HEK293 (cell line): Measurements from ENCODE around the gene SBK1.
A peak's percentile ranks its signal among the peaks of the same experiment; 100 is the strongest.

Source experiments
- CTCF ChIA-PET: fragments of 350-600 bp; formaldehyde crosslinking; extraction: SDS; loops from one replicate; lab custom pipeline; 2021; ENCODE audit warnings: antibody characterized with exemption; lab: Yijun Ruan, JAX
- POLR2A ChIA-PET: fragments of 300-600 bp; formaldehyde crosslinking; extraction: SDS; loops from one replicate; lab custom pipeline; 2020; ENCODE audit warnings: antibody characterized with exemption, inconsistent platforms; lab: Yijun Ruan, JAX
- H3K27ac ChIP-seq: fragments of 200-500 bp; sonication (Bioruptor generic); 2 replicates; pipeline ENCODE4 v1.5.1; 2014; ENCODE audit warnings: low read depth, low read length, control low read depth, inconsistent platforms; ENCODE audit errors: extremely low read depth
- H3K36me3 ChIP-seq, 2 experiments: fragments of 200-500 bp in 1 of 2; sonication (Bioruptor generic) in 1 of 2; 1 replicate in 1 of 2; 2 replicates in 1 of 2; pipeline ENCODE4 v1.5.1; 2014 to 2017; ENCODE audit warnings: inconsistent platforms in 2 of 2, low read length in 2 of 2; ENCODE audit not compliant: control insufficient read depth in 2 of 2, insufficient read depth in 1 of 2
- H3K4me1 ChIP-seq: fragments of 200-500 bp; sonication (Bioruptor generic); 2 replicates; pipeline ENCODE4 v1.5.1; 2014; ENCODE audit warnings: mild to moderate bottlenecking, low read length, inconsistent platforms; ENCODE audit not compliant: control insufficient read depth, insufficient read depth
- H3K4me3 ChIP-seq: 2 replicates; pipeline ENCODE4 v1.5.1; 2011; ENCODE audit warnings: low read depth, mild to moderate bottlenecking, control low read depth, low read length, moderate library complexity
- H3K9me3 ChIP-seq: fragments of 200-500 bp; sonication (Bioruptor generic); 2 replicates; pipeline ENCODE4 v1.5.1; 2014; ENCODE audit warnings: low read depth, low read length, inconsistent platforms; ENCODE audit not compliant: control insufficient read depth, insufficient read depth
- EGR2 ChIP-seq: fragments of 450-650 bp; formaldehyde crosslinking; IDR thresholded peaks from 2 replicates; pipeline ENCODE4 v1.5.1; 2016; ENCODE audit warnings: low read depth, missing biosample characterization, missing genetic modification characterization
- FEZF1 ChIP-seq: fragments of 450-650 bp; formaldehyde crosslinking; IDR thresholded peaks from 2 replicates; pipeline ENCODE4 v1.5.1; 2016; ENCODE audit warnings: missing biosample characterization, missing genetic modification characterization
- GLI4 ChIP-seq: fragments of 450-650 bp; formaldehyde crosslinking; IDR thresholded peaks from 2 replicates; pipeline ENCODE4 v1.5.1; 2016; ENCODE audit warnings: missing biosample characterization, missing genetic modification characterization
- GLIS1 ChIP-seq: fragments of 450-650 bp; formaldehyde crosslinking; IDR thresholded peaks from 2 replicates; pipeline ENCODE4 v1.5.1; 2016; ENCODE audit warnings: missing biosample characterization, missing genetic modification characterization
- KLF16 ChIP-seq: fragments of 450-650 bp; formaldehyde crosslinking; IDR thresholded peaks from 2 replicates; pipeline ENCODE4 v1.5.1; 2017; ENCODE audit warnings: missing biosample characterization, missing genetic modification characterization
- KLF9 ChIP-seq: fragments of 450-650 bp; formaldehyde crosslinking; IDR thresholded peaks from 2 replicates; pipeline ENCODE4 v1.5.1; 2016; ENCODE audit warnings: missing biosample characterization, missing genetic modification characterization, low read depth
- MYNN ChIP-seq: fragments of 450-650 bp; formaldehyde crosslinking; IDR thresholded peaks from 2 replicates; pipeline ENCODE4 v1.5.1; 2016; ENCODE audit warnings: missing biosample characterization, missing genetic modification characterization, borderline replicate concordance
- OVOL3 ChIP-seq: fragments of 450-650 bp; formaldehyde crosslinking; IDR thresholded peaks from 2 replicates; pipeline ENCODE4 v1.5.1; 2016; ENCODE audit warnings: missing biosample characterization, missing genetic modification characterization
- PRDM1 ChIP-seq: fragments of 450-650 bp; formaldehyde crosslinking; IDR thresholded peaks from 2 replicates; pipeline ENCODE4; 2016; ENCODE audit warnings: missing biosample characterization, missing genetic modification characterization
- PRDM4 ChIP-seq: fragments of 450-650 bp; formaldehyde crosslinking; IDR thresholded peaks from 2 replicates; pipeline ENCODE4 v1.5.1; 2017; ENCODE audit warnings: missing biosample characterization, missing genetic modification characterization
- REPIN1 ChIP-seq: fragments of 450-650 bp; formaldehyde crosslinking; IDR thresholded peaks from 2 replicates; pipeline ENCODE4 v1.5.1; 2017; ENCODE audit warnings: missing biosample characterization, missing genetic modification characterization, low read depth
- SCRT1 ChIP-seq: fragments of 450-650 bp; formaldehyde crosslinking; IDR thresholded peaks from 2 replicates; pipeline ENCODE4 v1.5.1; 2016; ENCODE audit warnings: missing biosample characterization, missing genetic modification characterization, borderline replicate concordance
- SCRT2 ChIP-seq: fragments of 450-650 bp; formaldehyde crosslinking; IDR thresholded peaks from 2 replicates; pipeline ENCODE4 v1.5.1; 2016; ENCODE audit warnings: missing biosample characterization, missing genetic modification characterization
- SP2 ChIP-seq: fragments of 450-650 bp; formaldehyde crosslinking; IDR thresholded peaks from 2 replicates; pipeline ENCODE4 v1.5.1; 2016; ENCODE audit warnings: missing biosample characterization, missing genetic modification characterization
- ZBTB20 ChIP-seq: fragments of 450-650 bp; formaldehyde crosslinking; IDR thresholded peaks from 2 replicates; pipeline ENCODE4 v1.5.1; 2016; ENCODE audit warnings: missing biosample characterization, missing genetic modification characterization
- ZBTB48 ChIP-seq: fragments of 450-650 bp; formaldehyde crosslinking; IDR thresholded peaks from 2 replicates; pipeline ENCODE4 v1.5.1; 2016; ENCODE audit warnings: missing biosample characterization, missing genetic modification characterization
- ZFHX2 ChIP-seq: fragments of 450-650 bp; formaldehyde crosslinking; conservative IDR thresholded peaks from 2 replicates; pipeline ENCODE4 v1.5.1; 2016; ENCODE audit warnings: missing biosample characterization, missing genetic modification characterization
- ZFP41 ChIP-seq: fragments of 450-650 bp; formaldehyde crosslinking; IDR thresholded peaks from 2 replicates; pipeline ENCODE4 v1.5.1; 2016; ENCODE audit warnings: missing biosample characterization, missing genetic modification characterization, borderline replicate concordance
- ZNF155 ChIP-seq: fragments of 450-650 bp; formaldehyde crosslinking; IDR thresholded peaks from 2 replicates; pipeline ENCODE4 v1.5.1; 2016; ENCODE audit warnings: missing biosample characterization, missing genetic modification characterization
- ZNF280C ChIP-seq: fragments of 450-650 bp; formaldehyde crosslinking; IDR thresholded peaks from 2 replicates; pipeline ENCODE4 v1.5.1; 2016; ENCODE audit warnings: missing biosample characterization, missing genetic modification characterization
- ZNF341 ChIP-seq: fragments of 450-650 bp; formaldehyde crosslinking; IDR thresholded peaks from 2 replicates; pipeline ENCODE4; 2016; ENCODE audit warnings: low read depth, missing biosample characterization, missing genetic modification characterization
- ZNF350 ChIP-seq: fragments of 450-650 bp; formaldehyde crosslinking; IDR thresholded peaks from 2 replicates; pipeline ENCODE4 v1.5.0; 2017; ENCODE audit warnings: missing biosample characterization, mild to moderate bottlenecking, missing genetic modification characterization
- ZNF354C ChIP-seq: fragments of 450-650 bp; formaldehyde crosslinking; IDR thresholded peaks from 2 replicates; pipeline ENCODE4 v1.5.1; 2016; ENCODE audit warnings: missing biosample characterization, missing genetic modification characterization, low read depth, borderline replicate concordance
- ZNF473 ChIP-seq: fragments of 450-650 bp; formaldehyde crosslinking; IDR thresholded peaks from 2 replicates; pipeline ENCODE4 v1.5.1; 2017; ENCODE audit warnings: missing biosample characterization, missing genetic modification characterization
- ZNF514 ChIP-seq: fragments of 450-650 bp; formaldehyde crosslinking; IDR thresholded peaks from 2 replicates; pipeline ENCODE4 v1.5.1; 2016; ENCODE audit warnings: missing biosample characterization, missing genetic modification characterization
- ZNF624 ChIP-seq: fragments of 450-650 bp; formaldehyde crosslinking; IDR thresholded peaks from 2 replicates; pipeline ENCODE4 v1.5.1; 2017; ENCODE audit warnings: missing biosample characterization, missing genetic modification characterization
- ZSCAN23 ChIP-seq: fragments of 450-650 bp; formaldehyde crosslinking; IDR thresholded peaks from 2 replicates; pipeline ENCODE4 v1.5.1; 2016; ENCODE audit warnings: missing biosample characterization, missing genetic modification characterization
- TF ChIP-seq, protein P1 (sequence below): fragments of 450-650 bp; formaldehyde crosslinking; IDR thresholded peaks from 2 replicates; pipeline ENCODE4 v1.5.1; 2017; ENCODE audit warnings: missing biosample characterization, mild to moderate bottlenecking, missing genetic modification characterization, moderate library complexity

The SBK1 gene

GRCh38 chr16:28261942-28262341, 30.4 kb upstream of the SBK1 start:
- no peaks in the 10 kb centered on the region for H3K36me3 ChIP-seq

GRCh38 chr16:28263305-28263704, 29.0 kb upstream of the SBK1 start:
- no peaks in the 10 kb centered on the region for H3K9me3 ChIP-seq
- TF ChIP-seq SCRT2 (tag by site-specific recombination) (peak; percentile 95), ZNF341 (tag by site-specific recombination) (peak; percentile 14; the same call in 1 of the 2 replicates), ZNF155 (tag by site-specific recombination) (no peak), SCRT1 (tag by site-specific recombination) (peak; percentile 90)
- TF ChIP-seq, all 188 proteins: peak for 3
- CTCF ChIA-PET, result interaction anchor here (3.3 kb wide), 1 partner anchor 15 kb away, joined by 16 read pairs; no protein-coding TSS in a partner anchor
- no peak overlapping the region for H3K27ac ChIP-seq
- POLR2A ChIA-PET, result interaction anchor here (1.0 kb wide), 1 partner anchor 30 kb away, joined by 4 read pairs; no protein-coding TSS in a partner anchor
- no peaks in the 10 kb centered on the region for H3K36me3 ChIP-seq
- H3K4me3 ChIP-seq, result no peak overlapping the region
- H3K4me1 ChIP-seq, result no peaks in the 10 kb centered on the region

More at GRCh38 chr16:28261942-28262341, 30.4 kb upstream of the SBK1 start:
- Histone ChIP-seq H3K4me3 (no peak overlapping the region), H3K9me3 (no peaks in the 10 kb centered on the region)
- TF ChIP-seq ZNF280C (tag by site-specific recombination) (no peak), ZNF624 (tag by site-specific recombination) (no peak), ZBTB48 (tag by site-specific recombination) (no peak), MYNN (no peak)
- TF ChIP-seq, all 188 proteins: peak for 0
- ChIA-PET POLR2A (no interaction called here), CTCF (interaction anchor here (0.5 to 3.3 kb wide), 2 partner anchors 16 to 30 kb away, joined by 5 to 16 read pairs; no protein-coding TSS in a partner anchor)
- Histone ChIP-seq H3K4me1 (no peaks in the 10 kb centered on the region), H3K27ac (no peak overlapping the region)

DNA sequence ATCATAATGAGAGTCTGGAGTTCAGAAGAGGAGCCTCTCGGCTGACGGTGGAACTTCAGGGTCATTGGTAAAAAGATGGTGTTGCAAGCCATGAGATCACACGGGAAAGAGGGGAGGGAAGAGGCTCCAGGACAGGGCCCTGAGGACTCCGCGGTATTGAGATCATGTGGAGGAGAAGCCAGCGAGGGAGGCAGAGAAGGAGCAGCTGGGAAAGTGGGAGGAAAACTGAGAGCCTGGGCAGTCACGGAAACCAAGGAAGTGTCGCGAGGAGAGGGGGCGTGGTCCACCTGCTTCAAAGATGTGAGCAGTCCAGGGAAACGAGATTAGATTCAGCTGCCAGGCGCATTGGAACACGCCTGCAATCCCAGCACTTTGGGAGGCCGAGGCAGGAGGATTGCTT, 27.7 kb upstream of the SBK1 start:
- ChIA-PET POLR2A (interaction anchor here (0.8 kb wide), 1 partner anchor 13 kb away, joined by 3 read pairs; no protein-coding TSS in a partner anchor), CTCF (no interaction called here)
- no peak overlapping the region for H3K4me3 ChIP-seq
- H3K9me3 ChIP-seq, result no peaks in the 10 kb centered on the region
- no peaks in the 10 kb centered on the region for H3K36me3 ChIP-seq
- no peak overlapping the region for H3K27ac ChIP-seq
- H3K4me1 ChIP-seq, result no peaks in the 10 kb centered on the region
- no peak for TF ChIP-seq PRDM4 (tag by site-specific recombination)
- TF ChIP-seq, protein P1, sequence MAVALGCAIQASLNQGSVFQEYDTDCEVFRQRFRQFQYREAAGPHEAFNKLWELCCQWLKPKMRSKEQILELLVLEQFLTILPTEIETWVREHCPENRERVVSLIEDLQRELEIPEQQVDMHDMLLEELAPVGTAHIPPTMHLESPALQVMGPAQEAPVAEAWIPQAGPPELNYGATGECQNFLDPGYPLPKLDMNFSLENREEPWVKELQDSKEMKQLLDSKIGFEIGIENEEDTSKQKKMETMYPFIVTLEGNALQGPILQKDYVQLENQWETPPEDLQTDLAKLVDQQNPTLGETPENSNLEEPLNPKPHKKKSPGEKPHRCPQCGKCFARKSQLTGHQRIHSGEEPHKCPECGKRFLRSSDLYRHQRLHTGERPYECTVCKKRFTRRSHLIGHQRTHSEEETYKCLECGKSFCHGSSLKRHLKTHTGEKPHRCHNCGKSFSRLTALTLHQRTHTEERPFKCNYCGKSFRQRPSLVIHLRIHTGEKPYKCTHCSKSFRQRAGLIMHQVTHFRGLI, result no peak
- peak; percentile 41 for TF ChIP-seq SP2 (tag by site-specific recombination)
- no peak for TF ChIP-seq ZFP41
- TF ChIP-seq OVOL3 (tag by site-specific recombination), result no peak
- no peak for TF ChIP-seq REPIN1 (tag by site-specific recombination)
- TF ChIP-seq PRDM1 (tag by site-specific recombination), result peak; percentile 65
- 0 out of 2 replicates have a peak, but pooled peaks have one; percentile 42 for TF ChIP-seq FEZF1 (tag by site-specific recombination)
- no peak for TF ChIP-seq ZNF473 (tag by site-specific recombination)
- TF ChIP-seq EGR2, result peak; percentile 86
- no peak for TF ChIP-seq GLI4
- TF ChIP-seq KLF16 (tag by site-specific recombination), result peak; percentile 42; the same call in 1 of the 2 replicates
- no peak for TF ChIP-seq ZNF350 (tag by site-specific recombination)
- TF ChIP-seq ZNF514 (tag by site-specific recombination), result no peak
- TF ChIP-seq ZNF354C (tag by site-specific recombination), result no peak
- TF ChIP-seq ZBTB20 (tag by site-specific recombination), result no peak
- peak; percentile 61 for TF ChIP-seq ZFHX2 (tag by site-specific recombination)
- no peak for TF ChIP-seq ZSCAN23 (tag by site-specific recombination)
- TF ChIP-seq GLIS1, result no peak
- peak; percentile 88 for TF ChIP-seq KLF9 (tag by site-specific recombination)
